HepG2 (cell line): Measurements from ENCODE around the gene PA2G4. TPM values are rescaled to one million over a fixed set of nuclear protein-coding genes. Genes with fewer than 3 reads are reported as not detected.
A peak's percentile ranks its signal among the peaks of the same experiment; 100 is the strongest.

Experiments
- BRF2 ChIP-seq: sonication (generic); formaldehyde crosslinking; IDR thresholded peaks from 2 replicates; pipeline ENCODE4 v1.8.1; 2022; ENCODE audit warnings: mild to moderate bottlenecking, missing genetic modification reagents
- CAMTA2 ChIP-seq: sonication (generic); formaldehyde crosslinking; IDR thresholded peaks from 2 replicates; pipeline ENCODE4 v1.4.0; 2020; ENCODE audit warnings: mild to moderate bottlenecking, missing genetic modification reagents, borderline replicate concordance
- CBX1 ChIP-seq: IDR thresholded peaks from one replicate; pipeline ENCODE4 v1.6.1; 2016; ENCODE audit warnings: antibody characterized with exemption, low read depth
- GZF1 ChIP-seq: sonication (generic); formaldehyde crosslinking; IDR thresholded peaks from 2 replicates; pipeline ENCODE4 v1.5.1; 2020; ENCODE audit warnings: mild to moderate bottlenecking, missing genetic modification reagents
- HHEX ChIP-seq: IDR thresholded peaks from 2 replicates; pipeline ENCODE4 v1.6.1; 2016; ENCODE audit warnings: control low read depth
- JUN ChIP-seq: sonication (generic); formaldehyde crosslinking; IDR thresholded peaks from 2 replicates; pipeline ENCODE4 v1.4.0; 2020; ENCODE audit warnings: mild to moderate bottlenecking, missing genetic modification reagents
- MAFG ChIP-seq: sonication (generic); formaldehyde crosslinking; IDR thresholded peaks from 2 replicates; pipeline ENCODE4 v1.5.1; 2020; ENCODE audit warnings: mild to moderate bottlenecking, missing genetic modification reagents
- MNT ChIP-seq: fragments of 450-650 bp; IDR thresholded peaks from 2 replicates; pipeline ENCODE4 v1.6.1; 2016
- NFE2L2 ChIP-seq: fragments of 150-350 bp; IDR thresholded peaks from 2 replicates; pipeline ENCODE4 v1.6.1; 2014; ENCODE audit warnings: low read length
- NFRKB ChIP-seq: fragments of 450-650 bp; IDR thresholded peaks from 2 replicates; pipeline ENCODE4 v1.6.1; 2017
- PATZ1 ChIP-seq: sonication (generic); formaldehyde crosslinking; IDR thresholded peaks from 2 replicates; pipeline ENCODE4 v1.4.0; 2020; ENCODE audit warnings: missing genetic modification reagents
- PTBP1 ChIP-seq: fragments of 200-400 bp; formaldehyde crosslinking; IDR thresholded peaks from 2 replicates; pipeline ENCODE4 v1.6.1; 2018; ENCODE audit warnings: low read length, low read depth; ENCODE audit not compliant: poor library complexity, severe bottlenecking
- RNF2 ChIP-seq: fragments of 450-650 bp; conservative IDR thresholded peaks from 2 replicates; pipeline ENCODE4 v1.6.1; 2016; ENCODE audit warnings: low read depth
- ZFP82 ChIP-seq: sonication (generic); formaldehyde crosslinking; IDR thresholded peaks from 2 replicates; pipeline ENCODE4 v1.5.1; 2020; ENCODE audit warnings: mild to moderate bottlenecking, missing genetic modification reagents, borderline replicate concordance
- ZKSCAN8 ChIP-seq: IDR thresholded peaks from 2 replicates; pipeline ENCODE4 v1.6.1; 2016; ENCODE audit warnings: borderline replicate concordance, missing genetic modification reagents, missing compliant biosample characterization
- ZNF337 ChIP-seq: sonication (generic); formaldehyde crosslinking; IDR thresholded peaks from 2 replicates; pipeline ENCODE4 v1.5.1; 2020; ENCODE audit warnings: missing genetic modification reagents, low read depth, mild to moderate bottlenecking, borderline replicate concordance
- ZNF34 ChIP-seq: sonication (generic); formaldehyde crosslinking; IDR thresholded peaks from 2 replicates; pipeline ENCODE4 v1.4.0; 2020; ENCODE audit warnings: mild to moderate bottlenecking, missing genetic modification reagents, borderline replicate concordance
- ZNF546 ChIP-seq: sonication (generic); formaldehyde crosslinking; conservative IDR thresholded peaks from 2 replicates; pipeline ENCODE4 v1.8.1; 2023; ENCODE audit warnings: mild to moderate bottlenecking, missing genetic modification reagents
- ZNF557 ChIP-seq: sonication (generic); formaldehyde crosslinking; IDR thresholded peaks from 2 replicates; pipeline ENCODE4 v1.4.0; 2020; ENCODE audit warnings: missing genetic modification reagents
- ZNF562 ChIP-seq: sonication (generic); formaldehyde crosslinking; IDR thresholded peaks from 2 replicates; pipeline ENCODE4 v1.8.0; 2022; ENCODE audit warnings: missing genetic modification reagents, borderline replicate concordance
- ZNF703 ChIP-seq: sonication (generic); formaldehyde crosslinking; IDR thresholded peaks from 2 replicates; pipeline ENCODE4 v1.5.1; 2020; ENCODE audit warnings: missing genetic modification reagents, mild to moderate bottlenecking, moderate library complexity, borderline replicate concordance
- ZNF737 ChIP-seq: sonication (generic); formaldehyde crosslinking; IDR thresholded peaks from 2 replicates; pipeline ENCODE4 v1.5.0; 2020; ENCODE audit warnings: missing genetic modification reagents, mild to moderate bottlenecking, borderline replicate concordance
- ZNF776 ChIP-seq: sonication (generic); formaldehyde crosslinking; IDR thresholded peaks from 2 replicates; pipeline ENCODE4 v1.4.0; 2020; ENCODE audit warnings: mild to moderate bottlenecking, missing genetic modification reagents
- ZNF839 ChIP-seq: sonication (generic); formaldehyde crosslinking; IDR thresholded peaks from 2 replicates; pipeline ENCODE4 v1.4.0; 2020; ENCODE audit warnings: missing genetic modification reagents, mild to moderate bottlenecking, borderline replicate concordance
- ZSCAN12 ChIP-seq: sonication (generic); formaldehyde crosslinking; IDR thresholded peaks from 2 replicates; pipeline ENCODE4 v1.9.0; 2021; ENCODE audit warnings: mild to moderate bottlenecking, missing genetic modification reagents
- ZSCAN21 ChIP-seq: sonication (generic); formaldehyde crosslinking; IDR thresholded peaks from 2 replicates; pipeline ENCODE4 v1.8.0; 2022; ENCODE audit warnings: mild to moderate bottlenecking, missing genetic modification reagents, moderate library complexity, borderline replicate concordance
- ZSCAN31 ChIP-seq: sonication (generic); formaldehyde crosslinking; IDR thresholded peaks from 2 replicates; pipeline ENCODE4 v1.5.0; 2020; ENCODE audit warnings: low read depth, mild to moderate bottlenecking, missing genetic modification reagents
- polyA plus RNA-seq, 8 experiments: library from polyadenylated mRNA; depleted of rRNA in 3 of 8; stranded (reverse) in 7 of 8; unstranded in 1 of 8; fragments of >200 nt; fragmentation: Illumina TruSeq in 4 of 8; extraction: Trizol in 4 of 8; gene quantifications; 2 replicates each; pipeline versions ENCODE4 v1.2.1 to v1.2.3, GENCODE V29; 2011 to 2016; ENCODE audit warnings: low read depth in 4 of 8, missing spikeins in 1 of 8, mixed read lengths in 1 of 8; ENCODE audit not compliant: insufficient read depth in 1 of 8
- total RNA-seq, 5 experiments: library from RNA; depleted of rRNA; stranded (reverse); fragments of >200 nt; fragmentation: Illumina TruSeq; extraction: Trizol; gene quantifications; 2 replicates each; pipeline ENCODE4 v1.2.3, GENCODE V29; 2016; ENCODE audit warnings: low read depth in 1 of 5

The PA2G4 gene
- total and polyA plus RNA-seq, 2 of the 13 experiments (the other 11 are each of a cell fraction or from before 2014, with no cell fraction given), result 147 to 240 TPM

- TF ChIP-seq ZNF546 (peak; percentile 70; the same call in 1 of the 2 replicates), ZNF34 (CRISPR knock-in tag) (peak; percentile 60; the same call in 1 of the 2 replicates), ZNF703 (CRISPR knock-in tag) (peak; percentile 86; the same call in 1 of the 2 replicates), JUN (no peak; the same call in 1 of the 2 replicates), ZSCAN21 (peak; percentile 79; the same call in 1 of the 2 replicates), BRF2 (CRISPR knock-in tag) (peak; percentile 94), ZNF737 (CRISPR knock-in tag) (0 out of 2 replicates have a peak, but pooled peaks have one; percentile 78), RNF2 (peak; percentile 92), CBX1 (peak; percentile 90), ZNF337 (CRISPR knock-in tag) (no peak; the same call in 1 of the 2 replicates), ZSCAN31 (CRISPR knock-in tag) (peak; percentile 98; the same call in 1 of the 2 replicates), GZF1 (CRISPR knock-in tag) (peak; percentile 40; the same call in 1 of the 2 replicates), NFRKB (no peak), PATZ1 (peak; percentile 50; the same call in 1 of the 2 replicates), HHEX (CRISPR knock-in tag) (no peak), ZFP82 (CRISPR knock-in tag) (peak; percentile 89), MAFG (no peak), CAMTA2 (CRISPR knock-in tag) (no peak), ZNF839 (CRISPR knock-in tag) (no peak), ZKSCAN8 (CRISPR knock-in tag) (no peak), ZNF776 (CRISPR knock-in tag) (no peak; the same call in 1 of the 2 replicates), NFE2L2 (no peak), ZNF557 (CRISPR knock-in tag) (0 out of 2 replicates have a peak, but pooled peaks have one; percentile 53), ZNF562 (CRISPR knock-in tag) (peak; percentile 21; the same call in 1 of the 2 replicates), PTBP1 (no peak), ZSCAN12 (CRISPR knock-in tag) (no peak), MNT (peak; percentile 74)
Observed at GRCh38 chr12:56104109-56104814, at the start of gene PA2G4 (continued).
